Activated CD4-positive, alpha-beta T cell treated with anti-CD3 and anti-CD28 coated beads for 48 hours (primary cell): ENCODE data around the gene DCAF11.
A peak's percentile ranks its signal among the peaks of the same experiment; 100 is the strongest.

Source experiments
- DNase-seq: peaks from one replicate; pipeline ENCODE4 v3.0.0-alpha.2; 2020

DCAF11 gene

DNA sequence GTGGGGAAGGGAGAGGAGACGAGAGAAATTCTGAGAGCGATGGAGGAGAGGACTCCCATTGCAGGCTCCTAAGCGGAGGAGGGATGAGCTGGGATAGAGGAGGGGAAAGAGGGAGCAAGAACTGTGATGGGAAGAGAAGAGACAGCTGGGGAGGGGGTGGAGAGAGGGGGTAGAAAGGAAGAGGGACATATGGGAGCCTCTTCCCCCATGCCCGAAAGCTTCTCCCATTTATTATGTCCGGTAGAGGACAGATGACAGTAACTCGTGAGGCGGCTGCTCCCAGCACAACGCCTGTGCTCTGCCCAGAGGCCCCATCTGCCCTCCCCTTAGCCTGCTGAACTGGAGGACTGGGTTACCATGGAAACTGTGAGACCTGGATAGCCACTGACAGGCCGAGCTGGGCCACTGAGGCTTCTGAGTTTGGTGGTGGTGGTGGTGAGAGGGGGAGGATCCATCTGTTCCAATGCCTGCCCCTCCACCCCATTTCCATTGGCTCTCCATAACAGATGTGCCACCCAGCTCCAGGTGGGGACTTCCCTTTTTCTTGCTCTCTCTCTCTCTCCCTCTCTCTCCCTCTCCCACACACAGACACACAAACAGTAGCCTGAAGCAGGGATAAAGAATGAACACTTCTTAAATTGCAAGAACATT, 35.0 kb upstream of the DCAF11 start:
- DNase-seq: no peak

DNA sequence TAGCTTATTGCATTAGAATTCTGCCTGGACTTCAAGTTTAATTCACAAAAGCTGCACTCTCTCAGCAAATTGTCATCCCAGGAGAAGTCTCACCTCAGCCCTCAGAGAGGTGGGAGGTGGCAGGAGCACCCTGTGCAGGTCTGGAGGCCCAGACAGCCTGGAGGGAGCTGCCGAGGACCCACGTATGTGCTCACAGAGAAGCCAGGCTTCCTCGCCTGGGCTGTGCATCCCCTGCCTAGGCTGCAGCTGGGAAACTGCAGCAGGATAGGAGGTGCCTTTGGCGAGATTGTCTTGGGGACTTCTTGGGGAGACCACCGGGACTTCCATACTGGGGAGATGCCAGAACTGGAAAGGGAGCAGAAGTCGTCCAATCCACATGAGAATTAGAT, 34.4 kb upstream of the DCAF11 start:
- DNase-seq: no peak

DNA sequence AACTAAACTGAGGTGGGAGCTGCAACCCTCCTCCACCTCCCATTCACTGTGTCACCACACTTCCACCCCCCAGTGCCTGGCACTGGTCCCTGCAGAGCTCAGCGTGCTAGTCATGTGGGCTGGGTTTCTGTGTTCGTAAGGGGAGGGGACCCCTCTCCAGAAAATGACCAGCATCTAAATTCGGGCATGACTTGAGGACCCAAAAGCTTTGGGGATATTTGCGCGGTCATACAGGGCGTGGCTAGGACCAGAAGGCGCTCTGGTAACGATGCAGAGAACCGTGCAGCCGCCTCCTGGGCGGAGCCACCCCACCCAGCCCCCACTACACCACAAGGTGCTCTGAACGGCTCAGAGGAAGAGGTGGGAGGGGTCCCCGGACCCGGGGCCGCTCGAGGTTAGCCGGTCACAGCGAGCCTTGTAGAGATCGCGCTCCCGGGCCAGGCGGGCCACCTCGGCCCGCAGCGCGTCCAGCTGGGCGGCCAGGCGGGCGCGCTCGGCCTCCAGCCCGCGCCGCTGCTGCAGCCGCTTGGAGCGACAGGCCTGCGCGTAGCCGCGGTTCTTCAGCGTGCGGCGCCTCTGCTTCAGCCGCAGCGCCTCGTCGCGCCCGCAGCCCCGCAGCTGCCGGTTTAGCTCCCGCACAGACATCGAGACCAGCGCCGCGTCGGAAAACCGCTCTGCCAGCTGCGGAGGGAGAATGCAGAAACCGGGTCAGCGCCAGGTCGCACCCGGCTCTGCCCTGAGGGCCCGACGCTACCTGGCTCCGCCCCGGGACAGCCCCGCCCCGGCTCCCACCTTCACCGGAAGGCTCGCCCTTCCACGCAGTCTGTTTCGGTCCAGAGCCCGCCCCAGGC, 33.5 kb upstream of the DCAF11 start:
- peak; percentile 79 for DNase-seq

DNA sequence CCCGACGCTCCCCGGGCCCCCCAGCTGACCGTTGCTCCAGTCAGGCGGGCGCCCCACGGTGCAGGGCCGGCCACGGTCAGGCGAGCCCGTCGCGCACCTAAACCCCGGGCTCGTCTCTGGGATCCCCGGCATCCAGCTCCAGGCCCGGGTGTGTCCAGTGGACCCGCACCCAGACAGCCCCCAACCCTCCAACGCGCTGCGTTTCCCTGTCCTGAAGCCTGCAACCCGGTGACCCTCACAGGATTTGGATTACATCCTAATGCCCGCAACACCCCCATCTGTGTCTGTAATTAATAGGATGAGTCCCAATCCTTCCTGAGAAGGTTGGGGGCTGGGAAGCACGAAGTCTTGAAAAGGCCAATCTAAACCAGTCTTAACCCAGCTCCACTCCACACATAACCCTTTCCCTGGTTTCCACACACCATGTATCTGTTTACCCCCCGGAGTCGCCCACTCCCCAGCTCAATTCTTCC, 32.8 kb upstream of the DCAF11 start:
- no peak for DNase-seq

DNA sequence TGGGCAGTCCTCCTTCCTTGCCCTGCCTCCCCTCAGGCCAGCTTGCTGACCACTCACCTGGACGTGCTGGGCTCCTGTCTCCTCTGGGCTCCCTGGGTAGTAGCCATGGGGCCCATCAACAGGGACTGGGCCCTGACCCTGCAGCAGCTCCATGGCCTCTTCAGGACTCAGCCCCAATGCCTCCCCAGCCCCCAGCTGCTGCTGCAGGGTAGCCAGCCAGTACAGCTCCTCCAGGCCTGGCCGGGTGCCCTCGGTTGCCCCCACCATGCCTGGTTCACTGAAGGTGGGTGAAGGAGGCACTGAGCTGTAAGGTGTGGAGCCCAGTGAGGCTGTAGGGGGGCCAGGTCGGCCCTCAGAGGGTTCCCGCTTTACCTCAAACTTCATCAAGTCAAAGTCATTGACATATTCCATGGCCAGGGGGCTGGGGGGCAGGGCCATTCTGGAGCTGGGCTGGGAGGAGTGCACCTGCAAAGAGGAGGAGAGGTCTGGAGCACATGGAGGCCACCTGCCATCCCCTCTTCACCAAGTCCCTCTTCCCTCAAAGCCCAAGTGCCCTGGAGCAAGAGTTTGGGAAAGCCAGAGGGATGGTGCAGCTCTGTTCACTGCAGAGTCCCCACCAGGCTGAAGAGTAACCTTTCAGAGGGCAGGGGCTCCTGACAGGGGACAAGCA, 32.0 kb upstream of the DCAF11 start:
- DNase-seq: no peak

DNA sequence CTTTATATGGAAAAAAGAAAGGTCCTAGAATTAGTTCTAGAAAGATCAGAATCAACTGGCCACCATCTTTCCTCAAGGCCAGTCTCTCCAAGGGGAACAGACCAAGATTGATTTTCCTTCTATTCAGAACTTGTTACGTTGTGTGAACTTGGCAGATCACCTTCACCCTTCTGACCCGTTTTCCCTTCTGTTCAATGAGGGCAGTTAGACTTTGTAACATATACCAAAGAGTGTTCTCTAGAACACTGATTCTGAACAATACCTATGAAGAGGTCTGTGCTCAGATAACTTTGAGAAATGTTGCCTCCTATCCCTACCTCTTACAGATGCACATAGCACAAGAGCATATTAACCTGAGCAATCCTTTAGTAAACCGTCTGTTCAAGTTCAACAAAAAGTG, 31.1 kb upstream of the DCAF11 start:
- no peak for DNase-seq

DNA sequence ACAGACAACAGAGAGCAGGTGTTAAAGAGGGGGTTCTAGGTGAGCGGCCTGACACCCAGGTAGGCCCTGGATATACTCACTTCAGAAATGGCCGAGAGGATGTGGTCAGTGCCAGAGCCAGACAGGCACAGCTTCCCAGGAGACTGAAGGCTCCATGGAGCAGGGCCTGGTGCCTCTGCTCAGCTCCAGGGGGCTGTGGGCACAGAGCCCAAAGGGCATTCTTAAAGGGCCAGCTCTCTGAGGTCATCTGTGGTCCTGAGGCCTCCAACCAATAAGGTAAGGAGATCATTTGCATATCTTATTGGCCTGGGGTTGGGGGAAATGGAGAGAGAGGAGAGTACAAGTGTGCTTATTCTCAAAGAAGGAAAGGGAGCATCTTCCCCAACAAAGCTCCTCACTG, 30.1 kb upstream of the DCAF11 start:
- DNase-seq: no peak

DNA sequence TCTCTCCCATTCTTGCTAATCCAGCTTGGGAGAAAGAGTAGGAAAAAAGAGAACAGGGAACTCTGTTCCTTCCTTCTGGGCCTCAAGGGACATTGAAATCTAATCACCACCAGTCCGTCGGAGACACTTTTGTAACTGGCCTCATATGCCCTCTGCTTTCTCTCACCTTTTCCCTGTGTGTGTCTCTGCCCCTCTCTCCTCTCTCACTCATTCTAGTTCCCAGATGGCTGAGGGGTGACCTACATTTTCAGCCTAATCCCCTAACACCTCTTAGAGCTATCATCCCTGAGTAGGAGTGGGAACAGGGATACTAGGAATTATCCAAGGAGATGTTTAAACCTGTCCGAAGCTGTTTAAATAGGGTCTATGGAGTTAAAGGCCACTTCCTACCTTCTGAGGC, 29.4 kb upstream of the DCAF11 start:
- DNase-seq: no peak

DNA sequence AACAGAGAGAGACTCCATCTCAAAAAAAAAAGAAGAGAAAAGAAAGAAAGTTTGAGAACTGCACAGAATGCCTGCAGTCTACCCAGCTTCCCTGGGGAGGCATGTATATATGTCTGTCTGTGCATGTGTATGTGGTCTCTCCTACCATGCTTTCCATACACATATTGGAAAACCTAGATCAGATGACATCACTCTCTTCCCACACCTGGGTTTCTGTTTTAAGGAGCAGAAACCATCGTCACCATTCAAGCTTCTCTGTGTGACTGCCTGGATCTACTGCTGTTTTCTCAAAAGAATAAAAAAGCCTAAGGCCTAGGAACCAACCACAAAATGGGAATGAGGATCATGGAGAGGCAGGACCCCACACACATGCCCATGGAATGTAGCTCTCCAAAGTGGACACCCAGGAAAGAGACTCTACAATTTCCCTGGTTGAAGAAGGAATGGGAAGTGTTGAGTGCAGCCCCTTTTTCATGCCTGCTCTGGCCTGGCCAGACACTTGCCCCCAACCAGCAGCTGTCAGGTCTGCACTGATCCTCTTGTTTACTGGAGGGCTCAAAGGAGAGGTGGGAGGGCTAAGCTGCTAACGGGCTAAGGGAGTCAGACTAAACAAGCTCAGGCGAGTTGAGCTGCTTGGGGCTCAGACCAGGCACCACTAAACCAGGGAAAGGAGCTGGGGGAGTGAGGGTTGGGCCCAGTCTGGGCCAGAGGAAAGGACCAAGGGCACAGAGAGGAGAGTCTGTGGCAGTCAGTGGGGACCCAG, 28.2 kb upstream of the DCAF11 start:
- no peak for DNase-seq

DNA sequence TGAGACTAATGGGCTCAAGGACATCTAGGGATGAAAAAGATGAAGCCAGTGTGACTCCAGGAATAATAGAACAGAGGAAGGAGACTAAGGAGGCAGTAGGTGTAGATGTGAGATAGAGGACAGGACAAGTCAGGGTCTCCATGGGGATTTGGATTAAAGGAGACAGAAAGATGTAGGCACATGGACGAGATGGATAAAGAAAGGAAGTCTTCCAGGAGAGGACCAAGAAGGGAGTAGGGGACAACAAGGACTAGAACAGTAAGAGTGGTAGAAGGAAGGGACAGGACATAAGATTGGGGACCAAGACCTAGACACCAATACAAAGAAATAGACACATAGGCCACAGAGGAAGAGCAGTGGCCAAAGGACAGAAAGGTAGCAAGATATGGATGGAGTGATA, 27.6 kb upstream of the DCAF11 start:
- DNase-seq: no peak

DNA sequence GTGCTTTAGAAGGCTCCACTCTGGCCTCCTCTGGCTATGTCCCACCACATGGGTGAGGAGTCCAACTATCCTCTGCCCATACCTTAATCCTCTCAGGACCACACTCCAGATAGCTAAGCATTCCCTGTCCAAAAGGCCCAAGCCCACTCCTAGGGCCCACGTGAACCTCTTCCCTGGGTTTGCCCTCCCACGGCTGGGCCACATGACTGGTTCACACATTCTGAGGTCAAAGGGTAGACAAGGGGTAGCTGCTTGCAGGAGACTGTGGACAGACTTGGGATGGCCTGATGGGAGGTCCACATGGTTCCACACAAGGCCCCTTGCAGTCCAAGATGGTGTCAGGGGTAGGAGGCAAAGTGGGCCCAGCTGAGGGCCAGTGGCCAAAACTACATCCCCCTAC, 26.5 kb upstream of the DCAF11 start:
- no peak for DNase-seq

DNA sequence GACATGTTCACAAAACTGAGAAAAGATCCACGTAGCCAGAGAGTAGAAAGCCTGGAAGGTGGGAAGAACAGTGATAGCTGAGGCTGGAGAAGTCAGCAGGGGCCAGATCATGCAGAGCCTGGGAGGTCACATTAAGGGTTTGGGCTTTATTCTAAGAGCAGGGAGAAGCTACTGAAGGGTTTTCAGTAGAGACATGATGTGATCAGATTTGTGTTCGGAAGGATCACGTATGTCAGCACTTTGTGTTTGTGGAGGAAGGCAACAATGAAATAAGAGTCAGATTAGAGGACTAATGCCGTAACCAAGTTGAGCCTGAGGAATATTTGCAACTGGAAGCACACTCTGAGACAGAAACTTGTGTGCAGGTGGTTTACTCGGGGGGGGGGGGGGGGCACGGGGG, 24.7 kb upstream of the DCAF11 start:
- DNase-seq: no peak

DNA sequence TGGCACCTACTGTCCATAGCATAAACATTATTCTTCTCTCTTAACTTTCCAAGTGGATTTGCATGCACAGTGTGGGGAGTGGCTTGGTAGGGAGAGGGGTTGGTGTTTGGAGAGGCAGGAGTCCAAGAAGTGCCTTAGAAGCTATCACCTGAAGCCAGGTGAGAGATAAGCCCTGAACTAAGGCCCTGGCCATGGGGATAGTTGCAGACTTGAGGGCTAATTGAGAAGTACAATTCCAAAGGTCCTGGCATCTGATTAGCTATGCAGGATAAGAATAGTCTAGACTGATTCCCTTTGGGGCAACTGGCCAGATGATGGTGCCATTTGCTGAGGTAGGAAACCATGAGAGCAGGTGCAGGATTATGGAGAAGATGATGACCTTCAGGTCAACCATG, 22.5 kb upstream of the DCAF11 start:
- no peak for DNase-seq

DNA sequence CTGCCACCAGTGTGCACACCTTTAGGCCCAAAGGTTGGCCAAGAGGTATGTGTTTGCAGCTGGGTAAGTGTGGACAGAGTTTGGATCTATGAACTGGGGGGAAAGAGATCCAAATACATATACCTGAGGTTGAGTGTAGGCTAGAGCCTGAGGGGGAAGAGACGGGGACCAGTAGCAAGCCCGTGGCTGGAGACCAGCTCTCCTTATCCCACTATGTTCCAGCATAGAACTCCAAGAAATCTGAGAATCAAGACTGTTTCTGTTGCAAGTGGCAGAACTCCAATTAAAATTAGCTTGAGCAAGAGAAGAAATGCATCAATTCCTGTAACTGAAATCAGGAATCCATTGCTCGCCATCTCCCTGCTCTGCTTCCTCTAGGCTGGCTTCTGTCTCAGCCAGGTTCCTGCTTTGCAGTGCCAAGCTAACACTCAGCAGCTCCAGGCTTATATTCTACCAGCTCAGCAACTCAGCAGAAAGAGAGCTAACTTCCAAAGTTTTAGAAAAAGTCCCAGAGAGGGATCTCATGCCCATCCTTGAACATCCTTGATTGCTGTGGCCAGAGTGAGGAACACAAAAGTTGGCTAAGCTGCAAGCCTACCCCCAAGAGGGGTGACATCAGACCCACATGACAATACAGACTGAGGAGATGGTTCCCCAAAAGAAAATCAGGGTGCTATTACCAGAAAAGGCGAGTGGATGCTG, 21.9 kb upstream of the DCAF11 start:
- no peak for DNase-seq

DNA sequence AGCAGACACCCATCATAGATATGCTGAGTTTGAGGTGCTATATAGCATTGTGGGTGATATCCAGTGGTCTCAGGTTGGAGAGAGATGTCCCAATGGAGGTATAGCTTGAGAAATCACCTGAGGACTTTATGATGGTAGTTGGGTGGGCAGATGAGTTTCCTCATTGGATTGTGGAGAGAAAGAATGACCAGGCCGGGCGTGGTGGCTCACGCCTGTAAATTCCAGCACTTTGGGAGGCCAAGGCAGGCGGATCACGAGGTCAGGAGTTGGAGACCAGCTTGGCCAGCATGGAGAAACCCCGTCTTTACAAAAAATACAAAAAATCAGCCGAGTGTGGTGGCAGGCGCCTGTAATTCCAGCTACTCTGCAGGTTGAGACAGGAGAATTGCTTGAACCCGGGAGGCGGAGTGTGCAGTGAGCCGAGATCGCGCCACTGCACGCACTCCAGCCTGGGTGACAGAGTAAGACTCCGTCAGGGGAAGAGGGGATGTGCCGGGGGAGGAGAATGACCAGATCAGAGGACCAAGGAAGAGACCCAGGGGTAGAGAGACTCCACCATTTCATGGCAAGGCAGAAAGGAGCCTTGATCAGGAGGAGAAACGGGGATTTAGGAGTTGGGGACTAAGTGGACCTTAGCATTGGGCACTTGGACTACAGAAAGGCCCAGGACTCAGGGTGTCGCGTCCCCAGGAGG, 21.2 kb upstream of the DCAF11 start:
- no peak for DNase-seq

DNA sequence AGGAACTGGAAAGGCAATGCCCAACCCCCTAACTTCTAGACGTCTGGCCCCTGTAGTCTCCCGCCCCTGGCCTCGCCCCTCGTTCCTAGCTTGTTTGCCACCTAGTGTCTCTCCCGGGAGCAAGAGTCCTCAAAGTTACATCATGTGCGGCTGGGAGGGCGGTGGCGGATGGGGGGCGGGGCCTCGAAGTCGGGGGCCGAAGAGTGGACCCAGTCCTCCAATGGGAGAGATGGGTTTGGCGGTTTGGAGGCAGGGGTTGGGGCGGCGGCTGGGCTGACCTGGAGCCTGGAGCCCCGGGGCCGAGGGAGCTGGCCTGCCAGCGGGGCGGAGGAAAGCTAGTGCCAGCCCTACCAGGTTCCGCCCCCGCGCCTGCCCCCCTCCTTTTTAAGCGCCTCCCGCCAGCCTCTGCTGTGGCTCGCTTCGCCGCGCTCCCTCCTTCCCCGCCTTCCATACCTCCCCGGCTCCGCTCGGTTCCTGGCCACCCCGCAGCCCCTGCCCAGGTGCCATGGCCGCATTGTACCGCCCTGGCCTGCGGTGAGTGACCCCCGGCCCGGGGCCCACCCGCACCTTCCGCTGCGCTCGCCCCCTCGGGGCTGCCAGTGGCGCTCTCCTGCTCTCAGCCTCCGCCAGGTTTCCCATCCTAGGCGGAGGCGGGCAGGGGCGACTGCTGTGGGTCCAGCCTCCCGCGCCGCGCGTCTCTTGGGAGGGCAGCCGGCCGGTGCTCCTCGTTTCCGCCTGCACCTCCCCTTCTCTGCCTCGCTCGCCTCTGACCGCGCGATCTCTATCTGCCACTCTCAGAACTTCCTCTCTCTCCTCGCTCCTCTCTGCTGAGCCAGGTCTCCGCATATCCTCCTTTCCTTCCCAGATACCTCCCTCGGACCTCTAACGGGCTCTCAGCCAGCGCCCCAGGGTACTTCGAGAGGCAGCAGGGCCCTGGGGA, 20.4 kb upstream of the DCAF11 start, which contains the start of gene PCK2:
Gene PCK2, plus strand, starts transcription at position 411 of the 940 bp plus-strand sequence. Its CDS starts 95 bp downstream, at position 506.
- DNase-seq: peak; percentile 92

DNA sequence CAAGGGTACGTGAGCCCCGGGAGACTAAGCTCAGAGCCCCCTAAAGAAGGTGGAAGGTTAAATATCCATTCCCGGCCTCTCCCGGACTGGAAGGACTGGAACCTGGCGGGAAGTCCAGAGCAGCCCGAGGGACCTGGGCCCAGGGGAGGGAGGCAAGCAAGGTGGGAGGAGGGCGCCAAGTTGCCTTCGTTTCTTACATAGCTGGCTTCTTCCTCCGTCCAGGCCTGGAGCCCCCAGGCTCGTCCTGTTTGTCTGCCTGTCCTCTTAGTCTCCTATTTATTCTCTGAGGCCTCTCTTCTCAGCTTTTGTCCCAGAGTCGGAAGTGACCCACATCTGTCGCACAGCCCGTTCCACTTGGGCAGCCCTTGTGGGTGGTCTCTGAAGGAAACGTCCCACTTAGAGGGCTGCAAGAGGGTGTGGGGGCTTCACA, 19.7 kb upstream of the DCAF11 start:
- DNase-seq: peak; percentile 18

DNA sequence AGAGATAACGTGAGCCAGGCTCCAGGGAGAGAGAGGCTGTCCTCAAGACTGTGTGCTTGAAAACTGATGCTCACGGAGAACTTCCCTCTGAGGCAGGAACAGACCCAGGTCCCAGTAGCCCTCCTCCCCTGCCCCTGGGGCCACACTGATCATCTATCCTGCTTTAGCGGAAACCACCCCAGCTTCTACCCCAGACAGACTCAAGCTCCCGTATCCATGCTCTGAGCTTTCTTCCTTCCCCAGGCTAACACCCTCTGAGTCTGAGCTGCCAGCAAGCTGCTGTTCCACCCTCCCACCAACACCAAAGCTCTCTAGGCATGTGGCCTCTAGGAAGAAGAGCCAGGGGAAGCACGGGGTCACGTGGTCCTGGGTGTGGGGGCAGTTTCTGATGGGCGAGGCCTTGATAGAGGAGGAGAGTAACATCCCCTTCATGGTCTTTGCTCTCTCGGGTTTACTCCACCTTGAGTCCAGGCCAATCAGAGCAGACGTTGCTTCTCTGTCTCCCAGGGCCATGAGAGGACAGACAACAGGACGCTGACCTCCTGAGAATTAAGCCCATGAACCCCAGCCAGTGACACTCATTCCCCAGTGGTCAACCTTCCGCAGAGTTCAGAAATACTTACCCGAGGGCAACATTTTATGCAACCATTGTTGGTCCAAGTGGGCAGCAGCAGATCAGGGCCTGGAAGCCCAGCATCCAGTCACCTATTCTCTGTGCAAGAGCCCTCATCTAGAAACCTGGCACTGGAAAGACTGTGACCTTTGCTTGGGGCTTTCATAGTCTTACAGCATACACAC, 19.1 kb upstream of the DCAF11 start:
- DNase-seq: peak; percentile 79

DNA sequence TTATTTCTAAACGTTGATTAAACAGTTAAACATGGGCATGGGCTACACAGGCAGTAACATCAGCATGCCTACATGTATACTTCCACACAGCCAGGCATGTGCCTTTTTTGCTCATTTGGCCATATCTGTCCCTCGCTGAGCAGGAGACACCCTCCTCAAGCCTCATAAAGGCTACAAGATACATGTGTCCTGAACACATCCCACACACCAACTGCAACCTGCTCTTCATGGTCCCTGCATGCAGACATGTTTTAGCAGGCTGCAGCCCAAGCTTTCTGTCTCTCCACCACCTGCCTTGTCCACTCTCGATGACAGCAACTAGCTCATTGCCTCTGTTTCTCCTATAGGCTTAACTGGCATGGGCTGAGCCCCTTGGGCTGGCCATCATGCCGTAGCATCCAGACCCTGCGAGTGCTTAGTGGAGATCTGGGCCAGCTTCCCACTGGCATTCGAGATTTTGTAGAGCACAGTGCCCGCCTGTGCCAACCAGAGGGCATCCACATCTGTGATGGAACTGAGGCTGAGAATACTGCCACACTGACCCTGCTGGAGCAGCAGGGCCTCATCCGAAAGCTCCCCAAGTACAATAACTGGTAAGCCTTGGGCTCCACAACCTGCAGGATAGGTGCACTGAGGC, 17.9 kb upstream of the DCAF11 start:
- no peak for DNase-seq
